ENCODE data around the gene RAB7B.
A peak's percentile ranks its signal among the peaks of the same experiment; 100 is the strongest.

Gene RAB7B

GRCh38 chr1:205972491-205973168, 30.6 kb downstream of the RAB7B start:
- DNase-seq, result no peak

- no peak for DNase-seq
Measured at GRCh38 chr1:205972081-205972480, 31.1 kb downstream of the RAB7B start.

- no peak for DNase-seq
Measured at GRCh38 chr1:205971082-205971481, 32.1 kb downstream of the RAB7B start.

GRCh38 chr1:205970486-205970885, 32.7 kb downstream of the RAB7B start:
- DNase-seq, result no peak

GRCh38 chr1:205969229-205969628, 34.0 kb downstream of the RAB7B start:
- DNase-seq, result no peak

GRCh38 chr1:205967554-205968335, 35.5 kb downstream of the RAB7B start:
- no peak for DNase-seq

GRCh38 chr1:205965036-205965884, 37.9 kb downstream of the RAB7B start:
- no peak for DNase-seq

- DNase-seq, result no peak
Measured at GRCh38 chr1:205963352-205964155, 39.6 kb downstream of the RAB7B start.

- no peak for DNase-seq
Measured at GRCh38 chr1:205962821-205963221, 40.4 kb downstream of the RAB7B start.

- no peak for DNase-seq
Measured at GRCh38 chr1:205961991-205962820, 41.0 kb downstream of the RAB7B start.

GRCh38 chr1:205961405-205961804, 41.8 kb downstream of the RAB7B start:
- DNase-seq, result peak; percentile 19

GRCh38 chr1:205959789-205960188, 43.4 kb downstream of the RAB7B start:
- no peak for DNase-seq

- no peak for DNase-seq
Measured at GRCh38 chr1:205955499-205955898, 47.7 kb downstream of the RAB7B start.

- no peak for DNase-seq
Measured at GRCh38 chr1:205954819-205955404, 48.3 kb downstream of the RAB7B start.

- DNase-seq, result no peak
Measured at GRCh38 chr1:205951746-205952145, 51.4 kb downstream of the RAB7B start.

GRCh38 chr1:205950826-205951549, 52.2 kb downstream of the RAB7B start:
- DNase-seq, result no peak

GRCh38 chr1:205950280-205950679, 52.9 kb downstream of the RAB7B start:
- DNase-seq, result peak; percentile 76

GRCh38 chr1:205949753-205950152, 53.4 kb downstream of the RAB7B start:
- DNase-seq, result no peak

GRCh38 chr1:205948886-205949285, 54.3 kb downstream of the RAB7B start:
- DNase-seq, result no peak

GRCh38 chr1:205948039-205948438, 55.2 kb downstream of the RAB7B start:
- no peak for DNase-seq

GRCh38 chr1:205947024-205947423, 56.2 kb downstream of the RAB7B start:
- no peak for DNase-seq

Measured in midbrain (tissue), 1 donor.